A549 (cell line): Measurements from ENCODE around the gene PRKG1.

Experiments
- CTCF ChIP-seq: fragments of >200 bp; sonication (Bioruptor Twin); formaldehyde crosslinking; IDR thresholded peaks from 3 replicates; pipeline ENCODE4 v1.5.1; 2016
- EHMT2 ChIP-seq: fragments of 200-600 bp; sonication (generic); IDR thresholded peaks from 2 replicates; pipeline ENCODE4 v1.6.1; 2016; ENCODE audit warnings: antibody characterized with exemption, low read depth, mild to moderate bottlenecking, moderate library complexity
- EP300 ChIP-seq, 2 experiments: fragments of >200 bp; sonication (Bioruptor Twin); formaldehyde crosslinking; IDR thresholded peaks; 2 replicates in 1 of 2; 3 replicates in 1 of 2; pipeline ENCODE4 v1.6.1; 2016 to 2017
- GATA3 ChIP-seq: IDR thresholded peaks from 2 replicates; pipeline ENCODE4 v1.6.1; 2012; ENCODE audit warnings: borderline replicate concordance
- KDM5A ChIP-seq: fragments of 200-600 bp; sonication (generic); IDR thresholded peaks from 2 replicates; pipeline ENCODE4 v1.6.1; 2016; ENCODE audit warnings: antibody characterized with exemption, mild to moderate bottlenecking
- MYC ChIP-seq: IDR thresholded peaks from 2 replicates; pipeline ENCODE4 v1.6.1; 2012; ENCODE audit warnings: mild to moderate bottlenecking, inconsistent platforms, low read length, improper control_type of control experiment, borderline replicate concordance
- POLR2AphosphoS2 ChIP-seq: conservative IDR thresholded peaks from 2 replicates; pipeline ENCODE4 v1.6.1; 2012; ENCODE audit warnings: low read length, improper control_type of control experiment, inconsistent platforms
- RAD21 ChIP-seq, 2 experiments: fragments of >200 bp in 1 of 2; sonication (Bioruptor Twin) in 1 of 2; formaldehyde crosslinking in 1 of 2; IDR thresholded peaks in 1 of 2; conservative IDR thresholded peaks in 1 of 2; 2 replicates in 1 of 2; 3 replicates in 1 of 2; pipeline ENCODE4 v1.6.1; 2012 to 2018; ENCODE audit warnings: inconsistent platforms in 1 of 2
- RCOR1 ChIP-seq: fragments of 150-350 bp; IDR thresholded peaks from 2 replicates; pipeline ENCODE4 v1.6.1; 2014; ENCODE audit warnings: antibody characterized with exemption, low read length, low read depth
- REST ChIP-seq: fragments of 200-600 bp; sonication (generic); IDR thresholded peaks from 2 replicates; pipeline ENCODE4 v1.6.1; 2016; ENCODE audit warnings: antibody characterized with exemption, mild to moderate bottlenecking, moderate library complexity
- RFX5 ChIP-seq: fragments of 450-650 bp; IDR thresholded peaks from 2 replicates; pipeline ENCODE4 v1.7.1; 2014; ENCODE audit warnings: antibody characterized with exemption, mild to moderate bottlenecking, moderate library complexity

- TF ChIP-seq CTCF (no peak), MYC (no peak), EHMT2 (no peak), REST (no peak), GATA3 (no peak), POLR2AphosphoS2 (no peak), RCOR1 (no peak), KDM5A (no peak), RFX5 (no peak), EP300 (IDR thresholded peaks at IDR 0.05) (no peak), RAD21 (conservative IDR thresholded peaks at IDR 0.05 in 1 of 2, IDR thresholded peaks at IDR 0.05 in 1 of 2) (no peak)
Measured at GRCh38 chr10:51694086-51694768, 619.9 kb downstream of the PRKG1 start.
